NCI-H2107 (cell line): ENCODE measurements around the gene KRTAP10-8.
"Not testable (repeated sequence)": the region's sequence is repeated elsewhere in the genome, so short reads cannot be mapped to it uniquely, and the experiment has no call there.

Source experiments
- DNase-seq: peaks from one replicate; lab custom pipeline; 2025; lab: John Stamatoyannopoulos, UW

KRTAP10-8 gene

GRCh38 chr21:44612029-44612486 lies at the start of gene KRTAP10-8:
KRTAP10-8 (plus strand) TSS chr21:44612079; CDS start chr21:44612101, 22 bp downstream.
- DNase-seq: no peak

GRCh38 chr21:44564099-44564498 lies 47.8 kb upstream of the KRTAP10-8 start:
- DNase-seq: no peak

GRCh38 chr21:44564886-44565598 lies 46.8 kb upstream of the KRTAP10-8 start:
- no peak for DNase-seq

GRCh38 chr21:44566403-44566802 lies 45.5 kb upstream of the KRTAP10-8 start:
- no peak for DNase-seq

GRCh38 chr21:44567481-44568171 lies 44.3 kb upstream of the KRTAP10-8 start:
- DNase-seq: no peak

GRCh38 chr21:44568261-44568660 lies 43.6 kb upstream of the KRTAP10-8 start:
- DNase-seq: no peak

GRCh38 chr21:44568667-44569556 lies 43.0 kb upstream of the KRTAP10-8 start:
- DNase-seq: no peak

GRCh38 chr21:44569861-44570517 lies 41.9 kb upstream of the KRTAP10-8 start:
- no peak for DNase-seq

GRCh38 chr21:44571296-44571695 lies 40.6 kb upstream of the KRTAP10-8 start:
- no peak for DNase-seq

GRCh38 chr21:44571844-44572782 lies 39.8 kb upstream of the KRTAP10-8 start:
- no peak for DNase-seq

- no peak for DNase-seq
Measured at GRCh38 chr21:44572959-44573583, 38.8 kb upstream of the KRTAP10-8 start.

GRCh38 chr21:44573630-44574456 lies 38.0 kb upstream of the KRTAP10-8 start, which contains the start of gene KRTAP10-4:
KRTAP10-4 (plus strand) TSS chr21:44573729; CDS start chr21:44573759, 30 bp downstream.
- not testable (repeated sequence) for DNase-seq

- DNase-seq: no peak
Measured at GRCh38 chr21:44574457-44575306, 37.2 kb upstream of the KRTAP10-8 start.

- DNase-seq: no peak
Measured at GRCh38 chr21:44575307-44576024, 36.4 kb upstream of the KRTAP10-8 start.

- no peak for DNase-seq
Measured at GRCh38 chr21:44576025-44576420, 35.9 kb upstream of the KRTAP10-8 start.

- no peak for DNase-seq
Measured at GRCh38 chr21:44578371-44579055, 33.4 kb upstream of the KRTAP10-8 start.
